KOPT-K1 (cell line): ENCODE data around the gene FAH.
"Not testable (repeated sequence)": the region's sequence is repeated elsewhere in the genome, so short reads cannot be mapped to it uniquely, and the experiment has no call there.

ENCODE experiments used
- H3K27ac ChIP-seq: fragments of 200-600 bp; sonication (generic); 2 replicates; pipeline ENCODE4 v1.5.1; 2016; ENCODE audit warnings: antibody characterized with exemption, mild to moderate bottlenecking, low read depth, low read length; ENCODE audit not compliant: poor library complexity, severe bottlenecking
- H3K36me3 ChIP-seq: fragments of 200-600 bp; sonication (generic); 2 replicates; pipeline ENCODE4 v1.5.1; 2017; ENCODE audit warnings: antibody characterized with exemption, mild to moderate bottlenecking, low read length, moderate library complexity; ENCODE audit not compliant: insufficient read depth
- H3K9me3 ChIP-seq: fragments of 200-600 bp; sonication (generic); 2 replicates; pipeline ENCODE4 v1.5.1; 2017; ENCODE audit warnings: antibody characterized with exemption, low read length, mild to moderate bottlenecking; ENCODE audit not compliant: insufficient read depth, poor library complexity, severe bottlenecking

FAH gene

GRCh38 chr15:80132382-80132781 is 20.4 kb upstream of the FAH start:
- Histone ChIP-seq H3K27ac (no peak overlapping the region), H3K9me3 (no peaks in the 10 kb centered on the region), H3K36me3 (peaks cover 62% of the 10 kb centered on the region)

DNA sequence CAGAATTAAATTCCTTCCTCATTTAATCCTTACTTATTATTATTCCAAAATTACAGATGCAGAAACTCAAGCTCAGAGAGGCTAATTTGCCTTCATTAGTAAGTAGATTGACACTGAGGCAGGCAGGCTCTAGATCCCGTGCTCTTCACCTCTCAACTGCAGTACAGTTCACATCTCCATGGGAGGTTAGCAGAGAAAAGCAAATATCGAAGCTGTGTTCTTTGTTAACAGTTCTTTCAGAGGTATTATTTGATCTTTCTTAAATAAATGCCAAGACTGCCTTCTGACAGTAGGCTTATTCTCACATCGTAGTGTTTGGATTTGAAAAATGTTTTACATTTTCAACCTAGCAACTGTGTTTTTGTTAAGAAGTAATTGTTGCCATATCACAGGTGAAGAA is 15.9 kb upstream of the FAH start:
- Histone ChIP-seq H3K36me3 (peaks cover 50% of the 10 kb centered on the region), H3K9me3 (no peaks in the 10 kb centered on the region), H3K27ac (no peak overlapping the region)

GRCh38 chr15:80138961-80139360 is 13.8 kb upstream of the FAH start:
- H3K27ac ChIP-seq: no peak overlapping the region

GRCh38 chr15:80140909-80141308 is 11.9 kb upstream of the FAH start:
- H3K27ac ChIP-seq: no peak overlapping the region
- H3K9me3 ChIP-seq: no peaks in the 10 kb centered on the region
- peaks cover 16% of the 10 kb centered on the region for H3K36me3 ChIP-seq

More at GRCh38 chr15:80138961-80139360, 13.8 kb upstream of the FAH start:
- H3K36me3 ChIP-seq: peaks cover 33% of the 10 kb centered on the region
- no peaks in the 10 kb centered on the region for H3K9me3 ChIP-seq

- Histone ChIP-seq H3K27ac (no peak overlapping the region), H3K9me3 (no peaks in the 10 kb centered on the region), H3K36me3 (peaks cover 7% of the 10 kb centered on the region)
These were observed 10.7 kb upstream of the FAH start for GRCh38 chr15:80141916-80142598.

DNA sequence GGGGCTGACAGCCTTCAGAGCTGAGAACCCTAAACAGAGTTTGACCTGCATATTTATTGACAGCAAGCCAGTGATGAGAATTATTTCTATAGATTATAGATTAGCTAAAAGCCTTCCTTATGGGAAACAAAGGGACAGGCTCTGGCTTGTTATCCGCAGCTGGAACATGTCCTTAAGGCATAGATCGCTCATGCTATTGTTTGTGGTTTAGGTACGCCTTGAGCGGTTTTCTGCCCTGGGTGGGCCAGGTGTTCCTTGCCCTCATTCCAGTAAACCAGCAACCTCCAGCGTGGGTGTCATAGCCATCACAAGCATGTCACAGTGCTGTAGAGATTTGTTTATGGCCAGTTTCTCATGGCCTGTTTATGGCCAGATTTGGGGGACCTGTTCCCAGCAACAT is 10.2 kb upstream of the FAH start:
- H3K36me3 ChIP-seq: peaks cover under 1% of the 10 kb centered on the region; the same call in 1 of the 2 replicates
- no peak overlapping the region for H3K27ac ChIP-seq
- H3K9me3 ChIP-seq: no peaks in the 10 kb centered on the region

- no peaks in the 10 kb centered on the region for H3K9me3 ChIP-seq
- no peak overlapping the region for H3K27ac ChIP-seq
- no peaks in the 10 kb centered on the region for H3K36me3 ChIP-seq
These were observed 1.7 kb upstream of the FAH start for GRCh38 chr15:80151148-80151547.

DNA sequence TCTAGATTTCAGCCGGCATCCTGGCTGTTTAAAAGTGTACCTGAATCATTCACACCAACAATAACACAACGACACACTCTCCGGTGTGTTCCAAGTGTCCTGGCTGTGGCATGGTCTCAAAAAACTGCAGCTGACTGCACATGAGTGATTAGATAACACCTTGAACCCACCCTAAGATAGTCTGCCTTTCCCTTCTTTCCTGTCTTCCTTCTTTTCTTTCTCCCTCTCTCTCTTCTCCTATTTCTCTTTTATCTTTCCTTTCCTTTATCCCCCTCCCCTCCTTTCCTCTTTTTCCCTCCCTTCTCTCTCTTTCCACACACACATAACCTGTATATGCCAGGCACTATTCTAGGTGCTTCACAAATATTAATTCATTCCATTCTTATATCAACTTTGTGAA is 1.2 kb upstream of the FAH start:
- H3K9me3 ChIP-seq: no peaks in the 10 kb centered on the region
- no peak overlapping the region for H3K27ac ChIP-seq
- H3K36me3 ChIP-seq: no peaks in the 10 kb centered on the region

DNA sequence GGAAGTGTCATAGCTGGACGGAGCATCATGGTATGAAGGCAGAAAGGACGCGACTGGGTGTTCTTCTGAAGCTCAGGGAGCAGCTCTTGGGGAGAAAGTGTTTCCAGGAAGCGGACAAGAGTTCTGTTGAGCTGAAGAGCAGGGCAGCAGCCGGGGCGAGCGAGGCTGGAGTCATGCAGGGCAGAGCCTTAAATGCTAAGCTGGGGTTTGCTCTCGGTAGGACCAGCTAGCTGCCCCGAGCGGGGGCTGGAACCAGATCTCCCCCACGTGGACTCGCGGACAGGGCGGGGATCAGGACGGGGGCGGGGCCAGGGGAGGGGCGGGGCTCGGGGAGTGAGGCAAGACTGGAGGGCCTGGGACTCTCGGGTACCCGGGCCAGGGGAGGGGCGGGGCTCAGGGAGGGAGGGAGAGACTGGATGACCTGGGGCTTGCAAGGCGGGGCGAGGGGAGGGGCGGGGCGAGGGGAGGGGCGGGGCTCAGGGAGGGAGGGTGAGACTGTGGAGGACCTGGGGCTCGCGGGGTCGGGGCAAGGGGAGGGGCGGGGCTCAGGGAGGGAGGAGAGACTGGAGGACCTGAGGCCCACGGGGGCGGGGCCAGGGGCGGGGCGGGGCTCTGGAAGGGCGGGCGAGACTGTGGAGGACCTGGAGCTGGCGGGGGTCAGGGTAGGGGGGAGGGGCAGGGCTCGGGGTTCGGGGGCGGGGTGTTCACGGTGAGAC is 461 bp upstream of the FAH start:
- Histone ChIP-seq H3K9me3 (no peaks in the 10 kb centered on the region), H3K36me3 (no peaks in the 10 kb centered on the region), H3K27ac (no peak overlapping the region)

- Histone ChIP-seq H3K27ac (peak overlapping the region; percentile 72), H3K9me3 (no peaks in the 10 kb centered on the region), H3K36me3 (peaks cover 8% of the 10 kb centered on the region; the same call in 1 of the 2 replicates)
These were observed 1.1 kb downstream of the FAH start for GRCh38 chr15:80153900-80154299.

DNA sequence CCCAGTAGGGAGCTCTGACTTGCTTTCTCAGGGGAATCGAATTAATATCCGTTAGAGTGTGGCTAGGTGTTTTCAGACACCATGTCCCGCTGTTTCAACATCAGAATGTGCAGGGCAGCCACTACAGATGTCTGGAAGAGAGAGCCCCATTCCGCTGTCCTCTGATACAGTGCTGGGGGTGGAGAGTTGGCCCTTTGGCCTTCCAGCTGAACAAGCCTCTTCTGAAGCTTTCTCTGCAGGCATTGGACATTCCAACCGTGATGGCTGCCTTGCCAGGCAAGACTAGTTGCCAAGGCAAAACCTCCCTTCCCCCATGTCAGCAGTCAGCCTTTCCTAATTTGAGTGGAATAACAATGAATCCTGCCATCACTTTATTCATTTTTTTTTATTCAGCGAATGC is 1.5 kb downstream of the FAH start:
- Histone ChIP-seq H3K36me3 (peaks cover 8% of the 10 kb centered on the region; the same call in 1 of the 2 replicates), H3K27ac (peak overlapping the region; percentile 72), H3K9me3 (no peaks in the 10 kb centered on the region)

- peak overlapping the region; percentile 13 for H3K27ac ChIP-seq
- peaks cover 13% of the 10 kb centered on the region; the same call in 1 of the 2 replicates for H3K36me3 ChIP-seq
- H3K9me3 ChIP-seq: no peaks in the 10 kb centered on the region
These were observed 2.2 kb downstream of the FAH start for GRCh38 chr15:80155001-80155377.

DNA sequence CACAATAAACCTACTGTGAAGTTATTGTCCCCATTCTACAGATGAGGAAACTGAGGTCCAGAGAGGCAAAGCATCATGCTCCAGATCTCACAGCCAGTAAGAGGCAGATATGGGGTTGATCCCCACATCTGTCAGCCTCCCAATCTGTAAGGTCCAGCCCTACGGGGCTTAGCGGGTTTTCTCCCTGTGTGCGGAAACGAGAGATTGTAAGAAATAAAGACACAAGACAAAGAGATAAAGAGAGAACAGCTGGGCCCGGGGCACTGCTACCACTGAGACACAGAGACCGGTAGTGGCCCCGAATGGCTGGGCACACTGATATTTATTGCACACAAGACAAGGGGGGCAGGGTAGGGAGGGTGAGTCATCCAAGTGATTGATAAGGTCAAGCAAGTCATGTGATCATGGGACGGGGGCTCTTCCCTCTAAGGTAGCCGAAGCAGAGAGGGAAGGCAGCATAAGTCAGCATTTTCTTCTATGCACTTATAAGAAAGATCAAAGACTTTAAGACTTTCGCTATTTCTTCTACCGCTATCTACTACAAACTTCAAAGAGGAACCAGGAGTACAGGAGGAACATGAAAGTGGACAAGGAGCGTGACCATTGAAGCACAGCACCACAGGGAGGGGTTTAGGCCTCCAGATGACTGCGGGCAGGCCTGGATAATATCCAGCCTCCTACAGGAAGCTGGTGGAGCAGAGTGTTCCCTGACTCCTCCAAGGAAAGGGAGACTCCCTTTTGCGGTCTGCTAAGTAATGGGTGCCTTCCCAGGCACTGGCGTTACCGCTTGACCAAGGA is 2.8 kb downstream of the FAH start:
- H3K9me3 ChIP-seq: not testable (repeated sequence)
- H3K27ac ChIP-seq: peak overlapping the region; percentile 13
- peaks cover 16% of the 10 kb centered on the region; the same call in 1 of the 2 replicates for H3K36me3 ChIP-seq

GRCh38 chr15:80156176-80156720 is 3.4 kb downstream of the FAH start:
- Histone ChIP-seq H3K36me3 (peaks cover 16% of the 10 kb centered on the region; the same call in 1 of the 2 replicates), H3K9me3 (no peaks in the 10 kb centered on the region), H3K27ac (no peak overlapping the region)

- Histone ChIP-seq H3K9me3 (no peaks in the 10 kb centered on the region), H3K36me3 (peaks cover 25% of the 10 kb centered on the region), H3K27ac (no peak overlapping the region)
These were observed 4.4 kb downstream of the FAH start for GRCh38 chr15:80157215-80157614.
